Measurements from ENCODE around the gene MCU. TPM values are rescaled to one million over a fixed set of nuclear protein-coding genes. Genes with fewer than 3 reads are reported as not detected.
A peak's percentile ranks its signal among the peaks of the same experiment; 100 is the strongest.

MCU gene
- total and polyA plus RNA-seq, 2 of the 8 experiments (the other 6 are each of a cell fraction or from before 2014, with no cell fraction given), result 51.6 to 62.2 TPM

DNA sequence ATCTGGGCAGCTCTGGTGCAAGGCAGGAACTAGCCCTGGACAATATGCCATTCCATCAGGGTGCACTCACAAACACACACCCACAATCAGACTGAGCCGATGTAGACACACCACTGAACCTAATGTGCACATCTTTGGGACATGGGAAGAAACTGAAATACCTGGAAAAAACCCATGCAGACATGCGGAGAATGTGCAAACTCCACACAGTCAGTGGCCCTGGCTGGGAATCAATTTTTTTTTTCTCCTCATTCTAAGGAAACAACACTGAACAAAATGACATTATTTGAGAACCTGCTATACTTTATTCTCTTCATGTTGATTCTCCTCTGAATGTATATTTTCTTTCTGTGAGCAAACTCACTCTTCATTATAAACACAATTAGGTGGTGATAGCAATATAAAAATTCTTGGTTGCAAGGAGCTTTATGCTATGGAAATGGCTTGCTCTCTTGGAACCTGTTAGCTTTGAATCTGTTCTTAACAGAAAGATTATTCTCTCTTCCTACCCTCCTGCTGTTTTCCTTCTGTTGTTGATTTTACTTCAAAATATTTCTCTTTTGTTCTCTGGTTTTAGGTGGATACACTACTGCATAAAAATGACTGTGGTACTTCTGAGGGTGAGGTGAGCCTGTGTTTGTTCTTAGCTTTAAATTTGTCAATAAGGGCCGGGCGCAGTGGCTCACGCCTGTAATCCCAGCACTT lies 33.1 kb upstream of the MCU start:
- Histone ChIP-seq H3K36me3 (ENCODE audit: control insufficient read depth in 2 of 4, insufficient read depth in 4 of 4, low read length in 3 of 4) (no peaks in the 10 kb centered on the region), H3K9me3 (ENCODE audit: insufficient read depth in 2 of 2, low read depth in 1 of 2, low read length in 1 of 2) (no peaks in the 10 kb centered on the region), H2BK20ac (ENCODE audit: low read length) (no peak overlapping the region), H3K4ac (replicated peaks; ENCODE audit: insufficient read length, low read depth, low read length) (no peak overlapping the region), H3K18ac (ENCODE audit: extremely low read depth, low read length) (no peak overlapping the region), H3K27me3 (replicated peaks in 1 of 4; ENCODE audit: control insufficient read depth in 3 of 4, extremely low read depth in 1 of 4, insufficient read depth in 3 of 4, low read length in 3 of 4) (no peaks in the 10 kb centered on the region), H3K23ac (ENCODE audit: insufficient read length) (no peak overlapping the region), H3K56ac (replicated peaks; ENCODE audit: insufficient read length, low read depth, low read length) (no peak overlapping the region), H3K79me1 (ENCODE audit: low read depth, low read length) (no peaks in the 10 kb centered on the region), H3K23me2 (ENCODE audit: low read depth, low read length) (no peaks in the 10 kb centered on the region), H3K4me1 (replicated peaks in 1 of 4; ENCODE audit: control insufficient read depth in 3 of 4, insufficient read depth in 4 of 4, low read length in 3 of 4) (no peaks in the 10 kb centered on the region), H2BK15ac (ENCODE audit: low read length) (peak overlapping the region; percentile 72; the same call in 1 of the 2 replicates), H2AFZ (ENCODE audit: low read length) (no peak overlapping the region), H3K79me2 (ENCODE audit: control insufficient read depth in 1 of 2, insufficient read depth in 2 of 2, low read length in 2 of 2) (no peaks in the 10 kb centered on the region), H3K4me2 (ENCODE audit: insufficient read depth in 1 of 2, low read depth in 2 of 2, low read length in 2 of 2) (no peak overlapping the region), H4K91ac (replicated peaks; ENCODE audit: insufficient read length, low read length) (no peak overlapping the region), H4K8ac (ENCODE audit: extremely low read depth, insufficient read depth, low read length) (no peak overlapping the region), H2AK5ac (ENCODE audit: low read depth, low read length) (no peak overlapping the region), H3K4me3 (ENCODE audit: extremely low read depth in 1 of 4, insufficient read depth in 2 of 4, low read depth in 3 of 4, low read length in 4 of 4) (no peak overlapping the region), H3K27ac (ENCODE audit: low read depth, low read length) (no peak overlapping the region), H4K5ac (ENCODE audit: insufficient read length, low read depth, low read length) (no peak overlapping the region), H2BK120ac (replicated peaks; ENCODE audit: low read depth, low read length) (no peak overlapping the region), H4K20me1 (replicated peaks in 1 of 2; ENCODE audit: control insufficient read depth in 1 of 2, insufficient read depth in 2 of 2, low read length in 2 of 2) (no peaks in the 10 kb centered on the region), H3K9ac (replicated peaks in 1 of 4; ENCODE audit: extremely low read depth in 1 of 4, low read depth in 3 of 4, low read length in 3 of 4) (no peak overlapping the region), H2BK5ac (ENCODE audit: low read depth, low read length) (no peak overlapping the region), H2BK12ac (ENCODE audit: low read depth, low read length) (0 out of 2 replicates have a peak overlapping the region, but pooled peaks have one; percentile 17), H3K14ac (ENCODE audit: insufficient read length) (no peak overlapping the region)
- 93% methylated on average over 5 of the region's 5 CpGs; no CpG with 5 or more reads in 1 of the 2 experiments for WGBS, 2 experiments (ENCODE audit: extremely low coverage in 1 of 2, insufficient coverage in 1 of 2, insufficient read length in 1 of 2, insufficient replicate concordance in 2 of 2, low coverage in 1 of 2, low lambda C conversion rate in 2 of 2, missing lambda C conversion rate in 1 of 2)
- FAIRE-seq, result no peak
- CTCF ChIA-PET (ENCODE audit: partially characterized antibody), result interaction anchor here (1.2 kb wide), 1 partner anchor 175 kb away, joined by 3 read pairs; no protein-coding TSS in a partner anchor
- no peak for DNase-seq (ENCODE audit: low read depth in 1 of 2, low spot score in 2 of 2)
- POLR2A ChIA-PET (ENCODE audit: partially characterized antibody), result no interaction called here
- TF ChIP-seq RBBP5 (IDR thresholded peaks at IDR 0.05; ENCODE audit: borderline replicate concordance, low read depth, low read length) (no peak), BACH1 (IDR thresholded peaks at IDR 0.05; ENCODE audit: low read length) (no peak), GABPA (IDR thresholded peaks at IDR 0.05; ENCODE audit: borderline replicate concordance, insufficient read depth, low read length) (no peak), BRCA1 (IDR thresholded peaks at IDR 0.05; ENCODE audit: low read depth, low read length) (no peak), CHD2 (IDR thresholded peaks at IDR 0.05; ENCODE audit: low read length) (no peak), TAF1 (IDR thresholded peaks at IDR 0.05; ENCODE audit: low read depth, low read length) (no peak), KDM5A (IDR thresholded peaks at IDR 0.05; ENCODE audit: low read length) (no peak), RNF2 (IDR thresholded peaks at IDR 0.05; ENCODE audit: borderline replicate concordance, low read depth, low read length, missing control alignments, poor library complexity, severe bottlenecking) (no peak), YY1 (IDR thresholded peaks at IDR 0.05; ENCODE audit: low read depth, low read length) (no peak), POU5F1 (IDR thresholded peaks at IDR 0.05; ENCODE audit: low read depth, low read length) (no peak), TEAD4 (IDR thresholded peaks at IDR 0.05; ENCODE audit: low read depth, low read length) (no peak)
- TF ChIP-seq, protein P1, sequence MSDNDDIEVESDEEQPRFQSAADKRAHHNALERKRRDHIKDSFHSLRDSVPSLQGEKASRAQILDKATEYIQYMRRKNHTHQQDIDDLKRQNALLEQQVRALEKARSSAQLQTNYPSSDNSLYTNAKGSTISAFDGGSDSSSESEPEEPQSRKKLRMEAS (IDR thresholded peaks at IDR 0.05), result no peak
- TF ChIP-seq, protein P2, sequence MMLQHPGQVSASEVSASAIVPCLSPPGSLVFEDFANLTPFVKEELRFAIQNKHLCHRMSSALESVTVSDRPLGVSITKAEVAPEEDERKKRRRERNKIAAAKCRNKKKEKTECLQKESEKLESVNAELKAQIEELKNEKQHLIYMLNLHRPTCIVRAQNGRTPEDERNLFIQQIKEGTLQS (IDR thresholded peaks at IDR 0.05; ENCODE audit: insufficient read depth, low read depth, low read length), result no peak
